LoVo (cell line): ENCODE measurements around the gene CIITA.
A peak's percentile ranks its signal among the peaks of the same experiment; 100 is the strongest.
"Not testable (repeated sequence)": the region's sequence is repeated elsewhere in the genome, so short reads cannot be mapped to it uniquely, and the experiment has no call there.

Experiments
- DNase-seq: peaks from one replicate; pipeline ENCODE4 v3.0.0-alpha.2; 2016; ENCODE audit warnings: low spot score

Gene CIITA

DNA sequence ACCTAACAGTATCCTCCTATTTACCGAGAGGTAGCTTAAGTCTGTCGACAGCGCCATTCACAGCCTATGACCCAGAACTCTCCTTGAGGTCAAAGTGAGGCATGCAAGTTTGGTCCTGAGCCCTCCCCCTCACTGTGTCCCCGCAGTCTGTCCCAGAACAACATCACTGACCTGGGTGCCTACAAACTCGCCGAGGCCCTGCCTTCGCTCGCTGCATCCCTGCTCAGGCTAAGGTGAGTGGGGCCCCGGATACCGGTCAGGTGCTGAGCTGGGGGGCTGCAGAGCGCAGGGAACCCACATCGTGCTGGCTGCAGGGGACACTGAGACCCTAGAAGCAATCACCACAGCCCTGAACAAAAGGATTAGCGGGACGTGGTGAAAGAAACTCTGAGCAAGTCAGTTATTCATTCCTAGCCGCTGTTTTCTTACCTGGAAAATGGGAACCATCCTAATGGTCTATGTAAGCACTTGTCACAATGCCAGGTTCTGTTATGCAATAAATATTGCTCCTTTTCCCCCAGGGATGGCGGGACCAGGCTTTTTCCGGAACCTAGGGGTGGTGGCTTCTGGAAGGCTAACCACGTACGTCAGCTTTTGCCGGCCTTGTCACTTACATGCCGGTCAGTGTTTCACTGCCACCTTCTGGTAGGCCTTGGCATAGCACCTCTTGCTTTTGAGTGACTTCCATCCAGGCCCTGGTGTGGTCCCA is 41.4 kb downstream of the CIITA start:
- DNase-seq = peak; percentile 74

DNA sequence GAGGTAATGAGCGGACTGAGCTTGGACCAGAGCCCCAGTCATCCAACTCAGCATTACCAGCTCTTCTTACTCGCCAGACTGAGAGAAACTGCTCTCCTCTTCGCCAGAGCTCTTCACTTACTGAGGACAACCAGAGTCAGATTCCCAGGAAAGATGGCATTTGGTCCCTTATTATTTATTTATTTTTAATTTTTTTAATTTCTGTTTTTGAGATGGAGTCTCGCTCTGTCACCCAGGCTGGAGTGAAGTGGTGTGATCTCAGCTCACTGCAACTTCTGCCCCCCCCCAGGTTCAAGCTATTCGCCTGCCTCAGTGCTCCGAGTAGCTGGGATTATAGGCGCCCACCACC is 42.0 kb downstream of the CIITA start:
- no peak for DNase-seq

- DNase-seq = no peak
Observed at GRCh38 chr16:10920726-10921427, 43.9 kb downstream of the CIITA start.

DNA sequence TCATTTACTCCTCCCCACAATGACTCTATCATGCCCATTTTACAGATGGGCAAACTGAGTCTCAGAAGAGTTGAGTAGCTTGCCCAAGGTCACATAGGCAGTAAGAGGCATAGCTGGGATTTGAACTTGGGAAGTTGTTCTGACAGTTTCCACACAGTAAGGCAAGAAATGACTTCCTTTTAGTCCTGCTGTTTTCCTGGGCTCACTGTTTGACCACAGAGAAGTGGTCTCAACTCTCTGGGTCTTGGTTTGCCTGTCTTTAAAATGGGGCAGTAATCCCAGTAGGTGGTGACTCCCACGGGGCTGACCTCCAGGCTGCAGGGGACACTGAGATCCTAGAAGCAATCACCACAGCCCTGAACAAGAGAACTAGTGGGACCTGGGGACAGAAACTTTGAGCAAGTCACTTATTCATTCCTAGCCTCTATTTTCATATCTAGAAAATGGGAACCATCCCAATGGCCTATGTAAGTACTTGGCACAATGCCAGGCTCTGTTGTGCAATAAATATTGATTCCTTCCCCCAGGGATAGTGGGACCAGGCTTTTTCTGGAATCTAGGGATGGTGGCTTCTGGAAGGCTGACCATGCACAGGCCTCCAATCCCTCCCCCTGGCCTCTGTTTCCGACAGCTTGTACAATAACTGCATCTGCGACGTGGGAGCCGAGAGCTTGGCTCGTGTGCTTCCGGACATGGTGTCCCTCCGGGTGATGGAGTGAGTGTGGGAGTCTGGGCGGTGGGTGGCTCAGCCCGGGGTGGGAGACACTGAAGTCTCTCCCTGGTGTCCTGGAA is 44.7 kb downstream of the CIITA start:
- no peak for DNase-seq

GRCh38 chr16:10922328-10923145 is 45.5 kb downstream of the CIITA start:
- DNase-seq = no peak

DNA sequence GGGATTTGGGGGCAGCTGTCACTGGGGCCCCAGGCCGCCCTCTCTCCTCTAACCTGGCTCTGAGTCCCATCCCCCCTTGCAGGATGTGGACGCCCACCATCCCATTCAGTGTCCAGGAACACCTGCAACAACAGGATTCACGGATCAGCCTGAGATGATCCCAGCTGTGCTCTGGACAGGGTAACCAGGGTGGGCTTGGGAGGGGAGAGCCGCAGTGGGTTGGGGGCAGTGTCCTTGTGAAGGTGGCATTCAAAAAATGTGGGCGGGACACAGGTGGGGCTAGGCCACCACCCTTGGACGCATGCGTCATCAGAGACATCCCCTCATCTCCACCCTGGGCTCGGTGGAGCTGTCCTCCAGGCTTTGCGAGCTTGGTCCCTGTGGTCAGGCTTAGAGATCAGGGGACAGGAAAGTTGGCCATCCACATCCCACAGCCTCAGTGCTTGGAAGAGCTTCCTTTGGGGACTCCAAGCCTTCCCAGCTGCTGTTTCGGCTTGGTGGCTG is 46.2 kb downstream of the CIITA start:
- no peak for DNase-seq

- DNase-seq = no peak
Observed at GRCh38 chr16:10923650-10924214, 46.7 kb downstream of the CIITA start.

DNA sequence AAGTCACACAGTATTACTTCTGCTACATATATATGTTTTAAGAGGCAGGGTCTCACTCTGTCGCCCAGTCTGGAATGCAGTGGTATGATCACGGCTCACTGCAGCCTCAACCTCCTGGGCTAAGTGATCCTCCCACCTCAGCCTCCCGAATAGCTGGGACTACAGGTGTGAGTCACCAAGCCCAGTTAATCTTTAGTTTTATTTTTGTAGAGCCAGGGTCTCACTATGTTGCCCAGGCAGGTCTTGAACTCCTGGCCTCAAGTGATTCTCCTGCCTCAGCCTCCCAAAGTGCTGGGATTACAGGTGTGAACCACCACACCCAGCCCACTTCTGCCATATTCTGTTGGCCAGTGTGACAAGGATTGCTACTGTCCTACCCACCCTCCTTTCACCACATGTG is 48.3 kb downstream of the CIITA start:
- DNase-seq = not testable (repeated sequence)

DNA sequence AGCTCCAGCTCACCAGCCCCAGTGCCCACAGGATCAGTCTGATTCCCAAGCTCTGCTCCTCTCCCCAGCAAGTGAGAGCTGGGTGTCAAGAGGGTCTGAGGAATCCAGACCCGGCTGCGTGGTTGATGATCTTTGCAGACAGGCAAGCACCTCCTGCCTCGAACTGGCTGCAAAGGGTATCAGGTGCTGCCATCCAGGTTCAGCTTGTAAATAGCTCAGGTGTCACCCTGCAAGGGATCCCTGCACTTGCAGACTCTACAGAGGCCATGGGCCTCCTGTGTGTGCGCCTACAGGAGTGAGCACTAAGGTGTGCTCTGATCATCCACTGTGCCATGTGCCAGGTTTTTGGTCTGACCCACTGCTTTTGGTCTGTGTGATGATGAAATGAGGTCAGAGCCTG is 49.1 kb downstream of the CIITA start:
- no peak for DNase-seq

DNA sequence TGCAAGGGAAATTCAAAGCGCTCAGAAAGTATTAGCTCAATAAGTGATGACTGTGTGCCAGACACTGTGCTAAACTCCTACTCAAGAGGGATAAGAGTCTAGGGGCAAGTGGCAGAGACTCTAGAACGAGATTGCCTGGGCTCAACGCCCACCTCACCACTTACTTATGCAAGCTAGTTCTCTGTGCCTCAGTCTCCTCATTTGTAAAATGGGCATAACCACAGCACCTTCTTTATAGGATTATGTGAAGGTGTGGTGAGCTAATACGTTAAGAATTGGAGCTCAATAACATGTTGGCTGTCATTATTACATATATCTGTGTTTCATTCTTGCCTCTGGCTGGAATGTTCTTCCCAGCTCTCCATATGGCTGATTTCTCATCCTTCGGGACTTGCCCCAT is 49.9 kb downstream of the CIITA start:
- no peak for DNase-seq

- no peak for DNase-seq
Observed at GRCh38 chr16:10927497-10928112, 50.6 kb downstream of the CIITA start.

- DNase-seq = not testable (repeated sequence)
Observed at GRCh38 chr16:10929097-10929496, 52.1 kb downstream of the CIITA start.

GRCh38 chr16:10929853-10930754 is 53.1 kb downstream of the CIITA start:
- DNase-seq = no peak

DNA sequence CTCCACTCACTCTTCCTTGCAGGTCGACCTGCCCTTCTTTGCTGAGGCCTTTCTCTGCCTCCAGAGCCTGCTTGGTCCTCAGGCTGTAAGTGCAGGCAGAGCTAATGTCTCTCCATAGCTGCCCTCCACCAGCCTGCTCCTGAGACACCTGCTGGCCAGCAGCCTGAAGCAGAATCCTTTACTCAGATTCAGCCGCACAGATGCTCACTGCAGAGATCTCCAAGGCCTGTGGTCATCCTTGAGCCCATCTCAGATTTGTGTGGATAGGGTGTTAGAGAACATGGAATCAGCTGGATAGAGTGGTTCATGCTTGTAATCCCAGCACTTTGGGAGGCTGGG is 53.7 kb downstream of the CIITA start:
- DNase-seq = no peak

GRCh38 chr16:10931134-10931533 is 54.1 kb downstream of the CIITA start:
- no peak for DNase-seq

GRCh38 chr16:10931977-10932632 is 55.1 kb downstream of the CIITA start:
- no peak for DNase-seq

DNA sequence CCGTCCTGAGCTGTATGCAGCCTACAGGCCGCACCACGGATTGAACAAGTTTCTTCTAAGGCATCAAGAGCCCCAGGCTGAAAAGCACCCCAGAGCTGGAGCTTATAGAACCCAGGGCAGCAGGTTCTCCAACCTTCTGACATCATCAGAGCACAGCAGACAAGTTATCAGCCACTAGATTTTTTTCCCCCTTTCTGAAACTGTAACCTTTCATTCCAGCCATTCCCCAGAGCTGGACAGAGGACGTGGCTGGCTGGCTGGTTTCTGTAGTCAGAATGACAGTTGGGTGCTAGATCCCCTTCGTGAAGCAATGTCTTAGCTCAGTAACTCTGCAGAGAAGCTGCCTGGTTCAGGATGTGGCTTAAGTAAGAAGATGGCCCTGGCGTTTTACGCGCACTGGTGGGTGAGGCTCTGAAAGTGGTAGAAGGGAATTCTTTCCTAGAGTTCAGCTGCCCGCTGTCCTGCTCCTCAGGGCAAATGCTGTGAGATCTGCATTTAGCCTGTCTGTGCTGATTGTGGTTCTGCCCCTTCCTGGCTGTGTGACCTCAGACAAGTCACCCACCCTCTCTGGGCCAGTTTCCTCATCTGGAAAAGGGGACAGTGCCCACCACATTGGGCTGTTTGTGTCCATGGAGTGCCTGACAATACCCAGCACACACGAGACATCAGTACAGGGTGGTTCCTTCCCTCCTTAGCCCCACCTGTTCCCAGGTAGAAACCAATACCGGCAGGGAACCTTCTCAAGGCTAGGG is 56.1 kb downstream of the CIITA start:
- DNase-seq = no peak

- no peak for DNase-seq
Observed at GRCh38 chr16:10933865-10934264, 56.9 kb downstream of the CIITA start.
